Left cardiac atrium (tissue), 4 donors: ENCODE data around the gene CCDC59. TPM values are rescaled to one million over a fixed set of nuclear protein-coding genes. Genes with fewer than 3 reads are reported as not detected.
A peak's percentile ranks its signal among the peaks of the same experiment; 100 is the strongest.
"Not testable (repeated sequence)": the region's sequence is repeated elsewhere in the genome, so short reads cannot be mapped to it uniquely, and the experiment has no call there.

Experiments
- ATAC-seq, 2 donors: fragments of 200-7000 bp; cut with Tn5 transposase; one replicate each; pipeline ENCODE4 v1.9.1; 2020; ENCODE audit warnings: mild to moderate bottlenecking in 2 of 2, moderate library complexity in 2 of 2
- DNase-seq: peaks from one replicate; pipeline ENCODE4 v3.0.0-alpha.2; 2020
- intact Hi-C, 2 donors: fragments of 100-400 bp; cut with DNase I; formaldehyde crosslinking; loops; one replicate each; pipeline versions ENCODE4 v1.14.1 to v1.15.1; 2022 to 2023
- long read RNA-seq: library from polyadenylated mRNA; unstranded; transcript quantifications from one replicate; pipeline ENCODE4 v2.0.0, GENCODE V29; 2021
- total RNA-seq, 2 donors: library from RNA; stranded (reverse); fragmentation: NEBNext Ultra II Directional; extraction: Animal tissue kit (Norgen Biotek cat#: 25700); gene quantifications; one replicate each; pipeline ENCODE4 v1.2.1, GENCODE V29; 2021
- donor health status: DM: no; HTN: yes; CAD: no.
- donor health status: DM: no; HTN: yes; CAD: no; lungs with severe emphysema.
- donor health status: DM: yes; HTN: yes; CAD: no.
- donor health status: Dilated cardiomyopathy.

CCDC59 gene
- total RNA-seq: 10 to 100 TPM; 24.7 to 27.8 TPM
- long read RNA-seq, partial matches to known transcripts: 0 of 1 reads
- long read RNA-seq, other reads (novel, unspliced or antisense): 0 of 1 reads

DNA sequence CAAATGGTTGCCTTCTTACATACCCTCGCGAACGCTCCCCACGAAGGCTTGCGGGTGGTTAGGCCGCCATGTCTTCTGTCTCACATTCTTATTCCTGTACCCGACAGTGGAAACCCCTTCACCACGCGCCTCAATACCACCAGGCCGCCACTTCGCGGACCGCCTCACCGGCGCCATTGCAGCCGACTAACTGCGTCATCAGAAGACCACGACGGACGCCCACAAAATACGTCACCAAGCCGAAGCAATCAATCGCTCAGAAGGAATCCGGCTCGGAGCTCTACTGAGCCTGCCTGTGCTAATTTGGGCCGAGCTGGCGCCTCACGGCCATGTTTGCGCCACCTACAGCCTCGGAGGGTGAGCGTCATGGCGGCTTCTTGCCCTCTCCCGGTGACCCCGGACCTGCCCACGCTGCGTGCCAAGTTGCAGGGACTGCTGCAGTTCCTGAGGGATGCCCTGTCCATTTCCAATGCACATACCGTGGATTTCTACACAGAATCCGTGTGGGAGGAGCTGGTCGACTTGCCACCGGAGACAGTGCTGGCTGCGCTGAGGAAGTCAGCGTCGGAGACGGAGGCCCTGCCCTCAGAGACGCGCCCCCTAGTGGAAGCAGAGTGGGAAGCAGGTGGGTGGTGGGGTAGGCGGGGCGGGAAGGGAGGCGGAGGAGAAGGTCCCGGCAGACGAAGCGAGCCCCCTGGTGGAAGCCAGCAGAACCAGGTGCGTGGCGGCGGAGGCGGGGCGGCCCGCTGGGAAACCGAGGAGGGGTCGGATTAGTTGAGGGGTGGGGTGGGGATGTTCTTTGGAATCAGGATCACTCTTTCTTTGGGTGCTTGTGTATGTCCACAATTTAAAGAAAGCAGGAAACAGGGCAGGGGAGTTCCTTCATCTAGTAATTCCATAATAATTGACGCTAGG lies at the start of gene CCDC59, which contains the start of gene METTL25:
Gene CCDC59, minus strand, starts transcription at position 188 of the 915 bp plus-strand sequence. Its CDS starts 11 bp downstream, at position 177.
Gene METTL25, plus strand, starts transcription at position 330 of the 915 bp plus-strand sequence. Its CDS starts 37 bp downstream, at position 367.
- intact Hi-C loops: no loop called here
- ATAC-seq (peak; percentile 97 to 99), DNase-seq (peak; percentile 98)

DNA sequence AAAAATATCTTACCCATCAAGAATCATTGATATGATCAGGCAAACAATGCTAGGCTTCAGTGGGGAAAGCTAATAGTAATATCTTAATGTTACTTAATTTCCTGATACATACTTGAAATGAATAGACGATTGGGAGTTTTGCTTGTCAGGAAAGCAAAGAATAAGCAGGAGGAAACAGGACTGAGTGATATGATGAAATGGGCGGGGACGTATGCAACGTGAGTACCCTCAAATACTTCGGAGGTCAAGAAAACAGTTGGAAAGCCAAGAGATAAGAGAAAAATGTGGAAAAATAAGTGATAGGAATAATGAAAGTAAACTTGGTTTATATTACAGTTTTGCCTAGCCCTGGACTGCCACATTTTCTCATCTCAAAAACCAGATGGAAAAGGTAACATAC lies 49.3 kb upstream of the CCDC59 start:
- ATAC-seq: peak; percentile 50 to 81
- intact Hi-C loops: no loop called here
- no peak for DNase-seq

GRCh38 chr12:82406651-82407050 lies 48.5 kb upstream of the CCDC59 start:
- intact Hi-C loops: no loop called here
- no peak for ATAC-seq
- no peak for DNase-seq

- intact Hi-C loops: no loop called here
- ATAC-seq: no peak
- no peak for DNase-seq
Measured at GRCh38 chr12:82400819-82401218, 42.6 kb upstream of the CCDC59 start.

DNA sequence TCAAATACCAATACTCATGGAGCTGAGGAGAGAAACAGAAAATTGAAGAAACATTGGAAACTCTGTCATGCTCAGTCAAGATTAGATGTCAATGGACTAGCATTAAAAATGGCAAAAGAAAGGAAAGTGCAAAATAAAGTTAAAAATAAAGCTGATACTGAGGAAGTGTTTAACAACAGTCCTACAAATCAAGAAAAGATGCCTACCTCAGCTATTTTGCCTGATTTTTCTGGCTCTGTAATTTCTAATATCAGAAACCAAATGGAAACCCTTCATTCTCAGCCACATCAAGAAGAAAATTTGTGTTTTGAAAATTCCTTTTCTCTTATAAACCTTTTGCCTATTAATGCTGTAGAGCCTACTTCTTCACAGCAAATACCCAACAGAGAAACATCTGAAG lies 40.7 kb upstream of the CCDC59 start:
- no peak for ATAC-seq
- intact Hi-C loops: no loop called here

GRCh38 chr12:82383930-82384552 lies 25.9 kb upstream of the CCDC59 start:
- ATAC-seq: peak in 1 of 2 donors; percentile 67
- intact Hi-C loops: no loop called here

More for the DNA sequence above, 40.7 kb upstream of the CCDC59 start:
- DNase-seq: no peak

GRCh38 chr12:82378997-82379396 lies 20.8 kb upstream of the CCDC59 start:
- intact Hi-C loops: no loop called here
- ATAC-seq (no peak), DNase-seq (no peak)

More at GRCh38 chr12:82383930-82384552, 25.9 kb upstream of the CCDC59 start:
- DNase-seq: no peak

DNA sequence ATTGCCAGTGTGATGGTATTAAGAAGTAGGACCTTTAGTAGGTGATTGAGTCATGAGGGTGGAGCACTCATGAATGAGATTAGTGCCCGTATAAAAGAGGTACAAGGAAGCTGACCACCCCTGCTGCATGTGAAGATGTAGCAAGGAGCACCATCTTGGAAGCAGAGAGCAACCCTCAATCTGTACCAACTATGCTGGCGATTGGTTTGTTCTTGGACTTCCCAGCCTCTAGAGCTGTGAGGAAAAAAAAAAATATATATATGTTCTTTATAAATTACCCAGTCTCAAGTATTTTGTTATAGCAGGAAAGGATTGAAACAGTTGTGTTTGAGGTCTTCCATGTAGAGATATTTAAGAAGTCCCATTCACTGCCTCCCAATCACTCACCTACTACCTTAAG lies 17.0 kb upstream of the CCDC59 start:
- ATAC-seq: no peak

GRCh38 chr12:82366197-82366596 lies 8.0 kb upstream of the CCDC59 start:
- intact Hi-C loops: no loop called here
- DNase-seq (no peak), ATAC-seq (no peak)

More for the DNA sequence above, 17.0 kb upstream of the CCDC59 start:
- intact Hi-C loops: no loop called here
- no peak for DNase-seq

DNA sequence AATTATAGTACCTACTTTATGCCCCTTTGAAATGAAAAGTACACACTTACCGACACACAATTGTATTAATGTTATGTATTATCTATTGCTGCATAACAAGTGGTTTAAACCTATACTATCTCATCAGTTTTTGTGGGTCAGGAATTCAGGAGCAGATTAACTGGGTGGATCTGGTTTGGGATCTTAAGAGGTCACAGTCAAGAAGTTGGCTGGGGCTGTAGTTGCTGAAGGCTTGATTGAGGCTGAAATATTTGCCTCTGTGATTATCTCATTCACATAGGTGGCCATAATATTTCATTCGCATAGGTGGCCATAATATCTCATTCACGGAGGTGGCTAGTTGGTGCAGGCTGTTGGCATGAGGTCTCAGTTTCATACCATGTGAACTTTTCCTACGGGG lies 5.8 kb upstream of the CCDC59 start:
- no peak for DNase-seq
- ATAC-seq: no peak
- intact Hi-C loops: no loop called here

GRCh38 chr12:82361461-82361915 lies 3.3 kb upstream of the CCDC59 start:
- no peak for DNase-seq
- ATAC-seq: no peak
- intact Hi-C loops: no loop called here

DNA sequence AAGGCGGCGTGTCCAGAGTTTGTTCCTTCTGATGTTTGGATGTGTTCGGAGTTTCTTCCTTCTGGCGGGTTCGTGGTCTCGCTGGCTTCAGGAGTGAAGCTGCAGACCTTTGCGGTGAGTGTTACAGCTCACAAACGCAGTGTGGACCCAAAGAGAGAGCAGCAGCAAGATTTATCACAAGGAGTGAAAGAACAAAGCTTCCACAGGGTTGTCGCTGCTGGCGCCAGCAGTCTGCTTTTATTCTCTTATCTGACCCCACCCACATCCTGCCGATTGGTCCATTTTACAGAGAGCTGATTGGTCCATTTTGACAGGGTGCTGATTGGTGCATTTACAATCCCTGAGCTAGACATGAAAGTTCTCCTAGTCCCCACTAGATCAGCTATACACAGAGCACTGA lies 2.6 kb upstream of the CCDC59 start:
- ATAC-seq, DNase-seq, intact Hi-C loops: not testable (repeated sequence)

DNA sequence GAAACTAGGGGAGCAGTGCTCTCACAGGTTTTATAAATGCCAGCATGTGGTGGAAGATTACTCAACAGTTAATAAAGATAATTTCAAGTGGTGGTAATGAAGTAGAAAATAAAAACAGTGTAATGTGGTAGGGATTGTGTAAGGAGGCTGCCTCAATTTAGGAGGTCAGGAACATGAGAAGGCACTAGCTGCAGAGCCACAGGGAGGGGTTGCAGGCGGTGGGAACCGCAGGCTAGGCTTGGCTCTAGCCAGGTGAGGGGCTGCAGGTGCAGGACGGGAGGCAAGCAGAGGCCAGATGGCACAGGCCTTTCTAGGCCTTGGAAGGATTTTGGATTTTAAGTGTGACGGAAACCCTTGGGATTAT lies 910 bp upstream of the CCDC59 start:
- intact Hi-C loops: no loop called here
- ATAC-seq (peak in 1 of 2 donors; percentile 13), DNase-seq (no peak)

DNA sequence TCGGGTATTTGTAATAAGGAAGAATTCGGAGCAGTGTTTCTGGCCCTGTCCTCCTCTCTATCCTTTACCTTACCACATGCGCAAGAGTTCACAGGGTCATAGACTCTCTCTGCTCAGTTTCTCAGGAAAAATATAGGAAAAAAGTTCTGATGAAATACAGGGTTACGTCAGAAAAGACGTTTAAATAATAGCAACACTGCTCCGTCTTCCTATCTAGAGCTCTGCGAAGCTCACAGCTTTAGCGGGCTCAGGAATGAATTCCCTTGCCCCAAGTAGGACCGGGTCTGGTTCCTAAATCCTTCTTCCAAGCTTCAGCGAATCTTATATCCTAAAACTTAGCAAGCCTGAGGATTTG lies 365 bp downstream of the CCDC59 start:
- intact Hi-C loops: no loop called here
- ATAC-seq (no peak), DNase-seq (no peak)

DNA sequence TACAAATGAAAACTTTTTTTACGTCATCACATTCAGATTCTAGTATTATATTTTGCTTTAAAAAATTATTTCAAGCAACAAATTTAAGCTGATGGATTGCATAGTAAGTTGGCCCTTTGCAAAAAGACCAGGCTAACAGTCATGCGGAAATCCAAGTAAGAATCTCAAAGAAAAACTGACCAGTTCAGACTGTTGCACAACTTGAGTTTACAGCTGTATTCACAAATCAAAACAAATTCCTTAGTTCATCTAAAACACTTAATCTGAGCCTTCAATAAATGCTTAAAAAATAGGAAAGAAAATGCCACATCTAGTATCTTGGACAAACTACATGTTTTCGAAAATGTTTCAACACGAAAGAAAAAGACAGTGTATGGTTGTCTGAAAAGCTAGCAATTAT lies 847 bp downstream of the CCDC59 start:
- DNase-seq: no peak

DNA sequence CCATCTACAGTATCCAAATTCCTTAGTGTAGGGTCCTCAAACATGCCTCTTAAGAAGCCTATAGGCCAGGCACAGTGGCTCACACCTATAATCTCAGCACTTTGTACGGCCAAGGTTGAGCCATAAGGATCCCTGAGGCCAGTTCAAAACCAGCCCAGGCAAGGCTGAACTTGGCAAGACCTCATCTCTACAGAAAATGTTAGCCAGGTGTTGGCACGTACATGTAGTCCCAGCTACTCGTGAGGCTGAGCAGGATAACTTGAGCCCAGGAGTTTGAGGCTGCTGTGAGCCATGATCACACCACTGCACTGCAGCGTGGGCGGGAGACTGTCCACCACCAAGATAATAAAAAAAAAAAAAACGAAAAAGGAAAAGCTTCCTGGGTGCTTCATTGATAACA lies 6.8 kb downstream of the CCDC59 start:
- no peak for DNase-seq
- intact Hi-C loops: no loop called here
- ATAC-seq: no peak

More for the DNA sequence above, 847 bp downstream of the CCDC59 start:
- intact Hi-C loops: no loop called here
- ATAC-seq: no peak

DNA sequence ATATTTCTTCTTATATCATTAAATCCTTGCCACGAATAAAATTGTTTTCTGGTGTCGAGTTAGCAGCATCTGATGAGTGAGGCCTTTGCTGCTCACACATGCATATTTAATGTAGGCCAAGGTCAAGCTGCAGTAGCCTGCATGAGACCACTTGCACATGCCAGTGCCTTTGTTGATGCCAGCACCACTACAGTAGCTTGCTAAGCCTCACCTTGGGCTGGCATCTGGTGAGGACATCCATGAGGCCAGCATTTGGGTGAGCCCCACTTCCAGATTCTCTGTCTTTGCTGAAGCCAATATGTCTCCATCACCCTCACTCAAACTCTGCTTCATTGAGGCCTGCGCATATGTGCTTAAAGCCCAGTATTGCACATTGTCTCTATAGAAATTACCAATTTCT lies 8.0 kb downstream of the CCDC59 start:
- DNase-seq (no peak), ATAC-seq (no peak)
- intact Hi-C loops: no loop called here

DNA sequence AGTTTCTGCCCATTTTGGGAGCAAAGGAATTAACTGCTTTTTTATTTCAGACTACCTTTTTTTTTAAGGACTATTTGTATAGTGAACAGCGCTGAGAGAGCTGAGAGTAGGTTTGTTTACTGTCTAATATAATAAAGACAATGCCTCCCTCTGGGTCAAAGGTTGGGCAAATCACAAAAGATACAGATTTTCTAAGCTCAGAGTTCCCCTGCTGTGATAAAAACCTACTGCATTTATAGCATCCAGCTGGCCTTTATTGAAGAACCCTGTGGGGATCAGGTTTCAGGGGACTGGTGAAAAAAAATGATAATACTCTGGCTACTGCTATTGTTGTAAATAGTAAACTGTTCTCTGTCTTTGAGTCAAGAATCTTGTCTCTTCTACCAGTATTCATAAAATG lies 28.7 kb downstream of the CCDC59 start:
- intact Hi-C loops: loop anchor here in 1 of 2 donors (10.0 kb wide), 1 partner anchor 685 kb away; no protein-coding TSS in a partner anchor
- DNase-seq (no peak), ATAC-seq (no peak)

- no peak for ATAC-seq
Measured at GRCh38 chr12:82327861-82328260, 30.3 kb downstream of the CCDC59 start.

More at GRCh38 chr12:82327861-82328260, 30.3 kb downstream of the CCDC59 start:
- no peak for DNase-seq
- intact Hi-C loops: loop anchor here (2.0 to 10.0 kb wide), 2 partner anchors 683 kb away; no protein-coding TSS in a partner anchor
